Panc1 (cell line): ENCODE measurements around the gene UNC13B. TPM values are rescaled to one million over a fixed set of nuclear protein-coding genes. Genes with fewer than 3 reads are reported as not detected.

Source experiments
- ATAC-seq: fragments of 200-7000 bp; cut with Tn5 transposase; 2 replicates; pipeline ENCODE4 v1.9.1; 2020; ENCODE audit warnings: mild to moderate bottlenecking, moderate library complexity
- BruUV-seq: library from RNA; stranded (reverse); fragments of 400-500 nt; replicated peaks from 2 replicates; lab custom pipeline; 2021; lab: Mats Ljungman, UMichigan
- CTCF ChIA-PET: fragments of 300-600 bp; sonication (Branson Sonifier 250); formaldehyde crosslinking; loops from one replicate; lab custom pipeline; 2022; ENCODE audit warnings: antibody characterized with exemption; lab: Charles Lee
- POLR2A ChIA-PET: fragments of 300-600 bp; sonication (Branson Sonifier 250); formaldehyde crosslinking; loops from one replicate; lab custom pipeline; 2022; ENCODE audit warnings: antibody characterized with exemption; lab: Charles Lee
- DNase-seq: peaks from one replicate; pipeline ENCODE4 v3.0.0-alpha.2; 2010; ENCODE audit warnings: low read depth, low spot score
- H3K27ac ChIP-seq: 2 replicates; pipeline ENCODE4 v1.5.1; 2011; ENCODE audit warnings: mild to moderate bottlenecking, low read length, inconsistent platforms
- H3K27me3 ChIP-seq: fragments of 200-500 bp; sonication (Bioruptor generic); 2 replicates; pipeline ENCODE4 v1.6.0; 2014; ENCODE audit warnings: low read length, inconsistent platforms; ENCODE audit not compliant: control insufficient read depth, insufficient read depth
- H3K36me3 ChIP-seq: fragments of 200-500 bp; sonication (Bioruptor generic); 2 replicates; pipeline ENCODE4 v1.5.1; 2014; ENCODE audit warnings: inconsistent platforms, mild to moderate bottlenecking, low read length, moderate library complexity; ENCODE audit not compliant: control insufficient read depth, insufficient read depth
- H3K4me1 ChIP-seq: 2 replicates; pipeline ENCODE4 v1.5.1; 2011; ENCODE audit warnings: inconsistent platforms, mild to moderate bottlenecking, low read length, moderate library complexity; ENCODE audit not compliant: control insufficient read depth, insufficient read depth
- H3K4me3 ChIP-seq, 2 experiments: 2 replicates each; pipeline ENCODE4 v1.5.1; 2011 to 2012; ENCODE audit warnings: low read depth in 2 of 2, low read length in 2 of 2, mild to moderate bottlenecking in 2 of 2, inconsistent platforms in 1 of 2, moderate library complexity in 1 of 2
- H3K9me3 ChIP-seq: fragments of 200-500 bp; sonication (Bioruptor generic); 2 replicates; pipeline ENCODE4 v1.5.1; 2014; ENCODE audit warnings: low read depth, mild to moderate bottlenecking, inconsistent platforms, low read length, moderate library complexity; ENCODE audit not compliant: control insufficient read depth, insufficient read depth
- POLR2AphosphoS5 ChIP-seq: IDR thresholded peaks from 2 replicates; pipeline ENCODE4 v1.6.1; 2012; ENCODE audit warnings: mild to moderate bottlenecking, low read depth, low read length, moderate library complexity
- SIN3A ChIP-seq: IDR thresholded peaks from 2 replicates; pipeline ENCODE4 v1.6.1; 2012; ENCODE audit warnings: low read depth, mild to moderate bottlenecking, low read length, moderate library complexity, borderline replicate concordance; ENCODE audit not compliant: insufficient read depth
- TCF7L2 ChIP-seq: IDR thresholded peaks from 2 replicates; pipeline ENCODE4 v1.6.1; 2011; ENCODE audit warnings: mild to moderate bottlenecking, low read depth, low read length, inconsistent platforms
- in situ Hi-C: cut with HindIII; loops from 2 replicates; pipeline ENCODE4 v1.10.0; 2016; ENCODE audit warnings: low sequenced_read_pairs, low pct_unique_long_range_greater_than_20kb
- intact Hi-C: fragments of 100-400 bp; cut with micrococcal nuclease; formaldehyde crosslinking; loops from one replicate; pipeline ENCODE4 v1.10.0; 2022; ENCODE audit not compliant: unreplicated experiment
- total RNA-seq: library from RNA; stranded (reverse); gene quantifications from one replicate; pipeline ENCODE4 v1.2.1, GENCODE V29; 2021; ENCODE audit not compliant: unreplicated experiment
- TF ChIP-seq, protein P1 (sequence below): fragments of 450-650 bp; IDR thresholded peaks from 2 replicates; pipeline ENCODE4 v1.5.1; 2017; ENCODE audit warnings: mild to moderate bottlenecking
- TF ChIP-seq, protein P2 (sequence below), 2 experiments: IDR thresholded peaks; 2 replicates each; pipeline ENCODE4 v1.6.1; 2011 to 2012; ENCODE audit warnings: low read depth in 2 of 2, control low read depth in 1 of 2, low read length in 1 of 2, mild to moderate bottlenecking in 1 of 2, moderate library complexity in 1 of 2; ENCODE audit not compliant: insufficient read depth in 1 of 2

UNC13B gene
- total RNA-seq, 1 experiment from 2014 or later = 35.2 TPM

DNA sequence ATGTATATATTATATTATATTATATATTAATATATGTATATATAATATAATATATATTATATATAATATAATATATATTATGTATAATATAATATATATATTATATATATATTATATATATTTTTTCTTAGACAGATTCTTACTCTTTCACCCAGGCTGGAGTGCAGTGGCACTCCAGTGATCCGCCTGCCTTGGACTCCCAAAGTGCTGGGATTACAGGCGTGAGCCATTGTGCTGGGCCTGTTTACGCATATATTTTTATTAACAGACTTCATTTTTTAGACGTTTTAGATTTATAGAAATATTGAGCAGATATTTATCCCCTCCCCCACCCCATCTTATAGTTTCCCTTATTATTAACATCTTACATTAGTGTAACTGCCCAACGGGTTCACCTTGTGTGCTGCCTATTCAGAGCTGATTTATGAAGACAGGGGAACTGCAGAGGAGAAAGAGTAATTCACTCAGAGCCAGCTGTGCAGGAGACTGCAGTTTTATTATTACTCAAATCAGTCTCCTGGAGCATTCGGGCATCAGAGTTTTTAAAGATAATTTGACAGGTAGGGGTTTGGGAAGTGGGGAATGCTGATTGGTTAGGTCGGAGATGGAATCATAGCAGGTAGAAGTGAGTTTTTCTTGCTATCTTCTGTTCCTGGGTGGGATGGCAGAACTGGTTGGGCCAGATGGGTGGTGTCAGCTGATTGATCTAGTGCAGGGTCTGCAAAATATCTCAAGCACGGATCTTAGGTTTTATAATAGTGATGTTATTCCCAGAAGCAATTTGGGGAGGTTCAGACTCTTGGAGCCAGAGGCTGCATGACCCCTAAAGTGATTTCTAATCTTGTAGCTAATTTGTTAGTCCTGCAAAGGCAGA, 93.4 kb downstream of the UNC13B start:
- Histone ChIP-seq H3K9me3 (no peaks in the 10 kb centered on the region), H3K36me3 (no peaks in the 10 kb centered on the region), H3K27me3 (no peaks in the 10 kb centered on the region), H3K4me1 (no peaks in the 10 kb centered on the region), H3K27ac (no peak overlapping the region), H3K4me3 (no peak overlapping the region)
- no peak for DNase-seq
- intact Hi-C loops (loop anchor here (5.0 kb wide), 2 partner anchors 222 to 297 kb away; no protein-coding TSS in a partner anchor), in situ Hi-C loops (no loop called here)
- no TSS peak for BruUV-seq
- TF ChIP-seq SIN3A = no peak
- TF ChIP-seq TCF7L2 = no peak
- TF ChIP-seq POLR2AphosphoS5 = no peak
- TF ChIP-seq, protein P1, sequence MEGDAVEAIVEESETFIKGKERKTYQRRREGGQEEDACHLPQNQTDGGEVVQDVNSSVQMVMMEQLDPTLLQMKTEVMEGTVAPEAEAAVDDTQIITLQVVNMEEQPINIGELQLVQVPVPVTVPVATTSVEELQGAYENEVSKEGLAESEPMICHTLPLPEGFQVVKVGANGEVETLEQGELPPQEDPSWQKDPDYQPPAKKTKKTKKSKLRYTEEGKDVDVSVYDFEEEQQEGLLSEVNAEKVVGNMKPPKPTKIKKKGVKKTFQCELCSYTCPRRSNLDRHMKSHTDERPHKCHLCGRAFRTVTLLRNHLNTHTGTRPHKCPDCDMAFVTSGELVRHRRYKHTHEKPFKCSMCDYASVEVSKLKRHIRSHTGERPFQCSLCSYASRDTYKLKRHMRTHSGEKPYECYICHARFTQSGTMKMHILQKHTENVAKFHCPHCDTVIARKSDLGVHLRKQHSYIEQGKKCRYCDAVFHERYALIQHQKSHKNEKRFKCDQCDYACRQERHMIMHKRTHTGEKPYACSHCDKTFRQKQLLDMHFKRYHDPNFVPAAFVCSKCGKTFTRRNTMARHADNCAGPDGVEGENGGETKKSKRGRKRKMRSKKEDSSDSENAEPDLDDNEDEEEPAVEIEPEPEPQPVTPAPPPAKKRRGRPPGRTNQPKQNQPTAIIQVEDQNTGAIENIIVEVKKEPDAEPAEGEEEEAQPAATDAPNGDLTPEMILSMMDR = no peak
- TF ChIP-seq, protein P2, sequence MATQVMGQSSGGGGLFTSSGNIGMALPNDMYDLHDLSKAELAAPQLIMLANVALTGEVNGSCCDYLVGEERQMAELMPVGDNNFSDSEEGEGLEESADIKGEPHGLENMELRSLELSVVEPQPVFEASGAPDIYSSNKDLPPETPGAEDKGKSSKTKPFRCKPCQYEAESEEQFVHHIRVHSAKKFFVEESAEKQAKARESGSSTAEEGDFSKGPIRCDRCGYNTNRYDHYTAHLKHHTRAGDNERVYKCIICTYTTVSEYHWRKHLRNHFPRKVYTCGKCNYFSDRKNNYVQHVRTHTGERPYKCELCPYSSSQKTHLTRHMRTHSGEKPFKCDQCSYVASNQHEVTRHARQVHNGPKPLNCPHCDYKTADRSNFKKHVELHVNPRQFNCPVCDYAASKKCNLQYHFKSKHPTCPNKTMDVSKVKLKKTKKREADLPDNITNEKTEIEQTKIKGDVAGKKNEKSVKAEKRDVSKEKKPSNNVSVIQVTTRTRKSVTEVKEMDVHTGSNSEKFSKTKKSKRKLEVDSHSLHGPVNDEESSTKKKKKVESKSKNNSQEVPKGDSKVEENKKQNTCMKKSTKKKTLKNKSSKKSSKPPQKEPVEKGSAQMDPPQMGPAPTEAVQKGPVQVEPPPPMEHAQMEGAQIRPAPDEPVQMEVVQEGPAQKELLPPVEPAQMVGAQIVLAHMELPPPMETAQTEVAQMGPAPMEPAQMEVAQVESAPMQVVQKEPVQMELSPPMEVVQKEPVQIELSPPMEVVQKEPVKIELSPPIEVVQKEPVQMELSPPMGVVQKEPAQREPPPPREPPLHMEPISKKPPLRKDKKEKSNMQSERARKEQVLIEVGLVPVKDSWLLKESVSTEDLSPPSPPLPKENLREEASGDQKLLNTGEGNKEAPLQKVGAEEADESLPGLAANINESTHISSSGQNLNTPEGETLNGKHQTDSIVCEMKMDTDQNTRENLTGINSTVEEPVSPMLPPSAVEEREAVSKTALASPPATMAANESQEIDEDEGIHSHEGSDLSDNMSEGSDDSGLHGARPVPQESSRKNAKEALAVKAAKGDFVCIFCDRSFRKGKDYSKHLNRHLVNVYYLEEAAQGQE (IDR thresholded peaks at IDR 0.05; ENCODE audit: insufficient read depth in 1 of 2, low read depth in 2 of 2, low read length in 1 of 2) = no peak
- CTCF ChIA-PET = no interaction called here
- POLR2A ChIA-PET = interaction anchor here (0.6 kb wide), 2 partner anchors 143 to 218 kb away, joined by 3 read pairs; no protein-coding TSS in a partner anchor
- ATAC-seq = no peak

DNA sequence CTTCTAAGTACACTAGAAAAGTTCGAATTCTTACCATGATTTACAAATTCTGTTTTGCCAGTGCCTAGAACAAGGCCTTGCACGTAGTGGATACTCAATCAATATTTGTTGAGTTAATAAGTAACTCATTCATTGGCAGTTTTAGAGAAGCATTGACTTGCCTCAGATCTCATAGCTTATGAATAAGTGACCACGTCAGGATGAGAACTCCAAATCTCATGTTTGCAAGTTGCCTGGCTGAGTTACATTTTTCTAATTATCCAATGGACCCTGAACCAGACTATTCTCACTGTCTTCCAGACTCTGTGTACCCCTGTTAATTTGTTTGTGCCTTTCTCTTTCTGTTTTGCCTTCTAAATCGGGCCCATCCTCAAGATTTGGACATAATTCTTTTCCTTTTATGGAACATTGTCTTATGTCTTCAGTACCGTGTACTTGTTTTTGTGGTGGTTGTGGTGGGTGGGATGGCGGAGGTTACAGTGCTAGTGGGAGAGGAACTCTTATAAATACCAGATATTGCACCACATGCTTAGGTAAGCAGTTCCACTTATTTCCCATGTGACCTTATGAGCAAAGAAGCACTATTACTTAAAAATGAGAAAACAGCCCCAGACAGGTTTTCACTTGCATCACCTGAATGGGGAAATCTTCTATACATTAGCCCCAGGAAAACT, 96.3 kb downstream of the UNC13B start:
- in situ Hi-C loops = no loop called here
- POLR2A ChIA-PET = no interaction called here

More for the DNA sequence above, 96.3 kb downstream of the UNC13B start:
- DNase-seq (no peak), ATAC-seq (peak; percentile 31; the same call in 1 of the 2 replicates)
- BruUV-seq = no TSS peak
- intact Hi-C loops = loop anchor here (5.0 kb wide), 2 partner anchors 219 to 294 kb away; no protein-coding TSS in a partner anchor
- TF ChIP-seq POLR2AphosphoS5 (no peak), TCF7L2 (no peak), SIN3A (no peak)
- TF ChIP-seq, protein P1 = no peak
- TF ChIP-seq, protein P2 (IDR thresholded peaks at IDR 0.05; ENCODE audit: insufficient read depth in 1 of 2, low read depth in 2 of 2, low read length in 1 of 2) = no peak
- H3K27ac ChIP-seq = no peak overlapping the region
- H3K4me3 ChIP-seq = no peak overlapping the region
- H3K4me1 ChIP-seq = no peaks in the 10 kb centered on the region
- no peaks in the 10 kb centered on the region for H3K36me3 ChIP-seq
- H3K9me3 ChIP-seq = no peaks in the 10 kb centered on the region
- CTCF ChIA-PET = interaction anchor here (1.0 kb wide), 1 partner anchor 141 kb away, joined by 12 read pairs; no protein-coding TSS in a partner anchor
- H3K27me3 ChIP-seq = no peaks in the 10 kb centered on the region
